Gastrocnemius medialis (tissue), 4 donors: ENCODE measurements around the gene FBXL17. TPM values are rescaled to one million over a fixed set of nuclear protein-coding genes. Genes with fewer than 3 reads are reported as not detected.

Experiments
- ATAC-seq, 2 donors: fragments of 150-250 bp; one replicate each; pipeline ENCODE4 v1.9.1; 2016
- DNase-seq, 2 donors: peaks; one replicate each; pipeline ENCODE4 v3.0.0-alpha.2; 2019
- H3K27ac ChIP-seq, 4 donors: fragments of 200-600 bp; sonication (generic); 1 replicate in 1 of 4; 2 replicates in 3 of 4; pipeline ENCODE4 v1.5.1; 2016 to 2018; ENCODE audit warnings: mild to moderate bottlenecking in 2 of 4, moderate library complexity in 1 of 4
- H3K27me3 ChIP-seq, 3 donors: fragments of 200-600 bp; sonication (generic) in 2 of 3; 1 replicate in 1 of 3; 2 replicates in 2 of 3; pipeline versions ENCODE4 v1.5.1 to v1.6.0; 2016 to 2019; ENCODE audit warnings: mild to moderate bottlenecking in 1 of 3, moderate library complexity in 1 of 3
- H3K36me3 ChIP-seq, 2 donors: fragments of 200-600 bp; sonication (generic) in 1 of 2; one replicate each; pipeline ENCODE4 v1.5.1; 2017 to 2018
- H3K4me1 ChIP-seq, 2 donors: fragments of 200-600 bp; sonication (generic) in 1 of 2; one replicate each; pipeline ENCODE4 v1.5.1; 2016 to 2017; ENCODE audit warnings: mild to moderate bottlenecking in 2 of 2
- H3K4me3 ChIP-seq, 4 donors: fragments of 200-600 bp; sonication (generic) in 3 of 4; 1 replicate in 1 of 4; 2 replicates in 3 of 4; pipeline ENCODE4 v1.5.1; 2016 to 2019; ENCODE audit warnings: mild to moderate bottlenecking in 2 of 4
- H3K9me3 ChIP-seq, 3 donors: fragments of 200-600 bp; sonication (generic) in 2 of 3; 1 replicate in 1 of 3; 2 replicates in 2 of 3; pipeline ENCODE4 v1.5.1; 2016 to 2019
- POLR2A ChIP-seq, 2 donors: fragments of 450-650 bp; IDR thresholded peaks; one replicate each; pipeline ENCODE4 v1.6.1; 2017; ENCODE audit warnings: antibody characterized with exemption in 2 of 2, mild to moderate bottlenecking in 2 of 2, moderate library complexity in 2 of 2
- in situ Hi-C, 4 donors: fragments of 200-750 bp; cut with MboI; loops; one replicate each; pipeline versions ENCODE4 v1.15.0 to v1.8.0; 2017; ENCODE audit warnings: low sequenced_read_pairs in 4 of 4
- intact Hi-C: fragments of 100-400 bp; cut with DNase I; formaldehyde crosslinking; loops from one replicate; pipeline ENCODE4 v1.15.1; 2023; ENCODE audit warnings: low total_unique reads
- total RNA-seq, 4 donors: library from RNA; depleted of rRNA; stranded (reverse); fragments of >200 nt; gene quantifications; one replicate each; pipeline versions ENCODE4 v1.1.0 to v1.2.3, GENCODE V29; 2016
- TF ChIP-seq, protein P1 (sequence below), 5 experiments: fragments of 450-650 bp in 3 of 5; fragments of 200-600 bp in 2 of 5; sonication (generic) in 2 of 5; IDR thresholded peaks in 4 of 5; conservative IDR thresholded peaks in 1 of 5; 1 replicate in 4 of 5; 2 replicates in 1 of 5; pipeline ENCODE4 v1.5.1; 2016 to 2019; ENCODE audit warnings: antibody characterized with exemption in 5 of 5, mild to moderate bottlenecking in 3 of 5, moderate library complexity in 3 of 5

FBXL17 gene
- total RNA-seq, 4 donors from 2014 or later, result 23.3 to 33.4 (median 26.9) TPM

GRCh38 chr5:107980923-107981692, 400.8 kb downstream of the FBXL17 start:
- H3K9me3 ChIP-seq, result no peaks in the 10 kb centered on the region
- intact Hi-C loops, result no loop called here
- DNase-seq (no peak), ATAC-seq (no peak)
- H3K4me1 ChIP-seq, result peaks cover 10 to 15% of the 10 kb centered on the region in 2 donors
- in situ Hi-C loops, result no loop called here
- no peaks in the 10 kb centered on the region for H3K36me3 ChIP-seq
- no peaks in the 10 kb centered on the region for H3K27me3 ChIP-seq
- TF ChIP-seq POLR2A (IDR thresholded peaks at IDR 0.05), result no peak
- TF ChIP-seq, protein P1, sequence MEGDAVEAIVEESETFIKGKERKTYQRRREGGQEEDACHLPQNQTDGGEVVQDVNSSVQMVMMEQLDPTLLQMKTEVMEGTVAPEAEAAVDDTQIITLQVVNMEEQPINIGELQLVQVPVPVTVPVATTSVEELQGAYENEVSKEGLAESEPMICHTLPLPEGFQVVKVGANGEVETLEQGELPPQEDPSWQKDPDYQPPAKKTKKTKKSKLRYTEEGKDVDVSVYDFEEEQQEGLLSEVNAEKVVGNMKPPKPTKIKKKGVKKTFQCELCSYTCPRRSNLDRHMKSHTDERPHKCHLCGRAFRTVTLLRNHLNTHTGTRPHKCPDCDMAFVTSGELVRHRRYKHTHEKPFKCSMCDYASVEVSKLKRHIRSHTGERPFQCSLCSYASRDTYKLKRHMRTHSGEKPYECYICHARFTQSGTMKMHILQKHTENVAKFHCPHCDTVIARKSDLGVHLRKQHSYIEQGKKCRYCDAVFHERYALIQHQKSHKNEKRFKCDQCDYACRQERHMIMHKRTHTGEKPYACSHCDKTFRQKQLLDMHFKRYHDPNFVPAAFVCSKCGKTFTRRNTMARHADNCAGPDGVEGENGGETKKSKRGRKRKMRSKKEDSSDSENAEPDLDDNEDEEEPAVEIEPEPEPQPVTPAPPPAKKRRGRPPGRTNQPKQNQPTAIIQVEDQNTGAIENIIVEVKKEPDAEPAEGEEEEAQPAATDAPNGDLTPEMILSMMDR (IDR thresholded peaks at IDR 0.05 in 4 of 5, conservative IDR thresholded peaks at IDR 0.05 in 1 of 5), result no peak
- no peak overlapping the region for H3K27ac ChIP-seq
- H3K4me3 ChIP-seq, result no peak overlapping the region

DNA sequence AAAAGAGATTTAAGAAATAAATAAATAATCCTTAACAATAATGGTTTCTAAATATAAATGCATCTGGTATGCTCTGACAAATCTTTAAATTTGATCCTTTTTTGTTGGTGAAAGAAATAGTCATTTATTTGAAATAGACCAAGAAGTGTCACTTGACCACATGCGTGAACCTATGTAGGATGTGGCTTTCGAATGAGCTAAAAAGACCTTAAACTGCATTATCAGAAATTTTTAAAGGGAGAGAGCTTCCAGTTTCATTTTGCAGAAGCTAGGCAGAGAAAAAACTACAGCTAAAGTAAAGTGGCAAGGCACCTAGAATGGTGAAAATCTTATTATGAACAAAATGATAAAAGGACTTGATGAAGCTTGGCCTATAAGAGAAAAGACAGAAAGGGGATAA, 402.0 kb downstream of the FBXL17 start:
- no peak overlapping the region for H3K4me3 ChIP-seq
- no peak overlapping the region for H3K27ac ChIP-seq
- H3K27me3 ChIP-seq, result no peaks in the 10 kb centered on the region
- ATAC-seq (no peak), DNase-seq (no peak)
- in situ Hi-C loops (no loop called here), intact Hi-C loops (no loop called here)
- TF ChIP-seq, protein P1 (IDR thresholded peaks at IDR 0.05 in 4 of 5, conservative IDR thresholded peaks at IDR 0.05 in 1 of 5), result no peak
- no peak for TF ChIP-seq POLR2A (IDR thresholded peaks at IDR 0.05)
- H3K36me3 ChIP-seq, result no peaks in the 10 kb centered on the region
- H3K9me3 ChIP-seq, result no peaks in the 10 kb centered on the region
- H3K4me1 ChIP-seq, result peaks cover 0 to 3% of the 10 kb centered on the region in 2 donors

- Histone ChIP-seq H3K9me3 (no peaks in the 10 kb centered on the region), H3K36me3 (no peaks in the 10 kb centered on the region), H3K4me1 (no peaks in the 10 kb centered on the region), H3K27ac (no peak overlapping the region), H3K27me3 (no peaks in the 10 kb centered on the region), H3K4me3 (no peak overlapping the region)
- intact Hi-C loops, result no loop called here
- DNase-seq, result no peak
- no peak for ATAC-seq
- TF ChIP-seq POLR2A (IDR thresholded peaks at IDR 0.05), result no peak
- in situ Hi-C loops, result no loop called here
Observed at GRCh38 chr5:107979291-107979690, 402.6 kb downstream of the FBXL17 start.

DNA sequence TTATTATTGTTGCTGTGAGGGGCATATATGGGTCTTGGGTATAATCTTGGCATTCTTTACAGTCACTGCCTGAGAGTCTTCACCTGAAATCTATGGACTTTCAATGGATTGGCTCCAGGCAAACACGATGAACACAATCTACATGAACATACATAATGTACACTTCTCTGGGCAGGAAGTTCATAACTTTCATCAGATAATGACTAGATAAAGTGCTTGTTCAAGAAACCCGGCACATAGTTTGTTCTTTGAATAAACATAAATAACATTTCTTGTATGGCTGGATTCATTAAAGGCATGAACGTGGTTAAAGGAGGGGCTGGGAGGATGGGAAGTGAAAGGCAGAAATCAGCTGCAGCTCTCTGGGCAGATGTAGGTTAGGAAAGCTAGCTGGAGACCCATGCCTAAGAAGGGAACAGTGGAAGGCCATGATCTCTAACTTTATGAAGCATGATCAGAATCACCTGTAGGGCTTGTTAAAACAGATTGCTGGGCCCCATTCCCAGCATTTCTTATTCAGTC, 404.3 kb downstream of the FBXL17 start:
- Histone ChIP-seq H3K4me1 (no peaks in the 10 kb centered on the region), H3K4me3 (no peak overlapping the region), H3K9me3 (no peaks in the 10 kb centered on the region), H3K36me3 (no peaks in the 10 kb centered on the region), H3K27ac (no peak overlapping the region), H3K27me3 (no peaks in the 10 kb centered on the region)
- in situ Hi-C loops (no loop called here), intact Hi-C loops (no loop called here)
- ATAC-seq (no peak), DNase-seq (no peak)
- no peak for TF ChIP-seq POLR2A (IDR thresholded peaks at IDR 0.05)
- TF ChIP-seq, protein P1 (IDR thresholded peaks at IDR 0.05 in 4 of 5, conservative IDR thresholded peaks at IDR 0.05 in 1 of 5), result no peak

DNA sequence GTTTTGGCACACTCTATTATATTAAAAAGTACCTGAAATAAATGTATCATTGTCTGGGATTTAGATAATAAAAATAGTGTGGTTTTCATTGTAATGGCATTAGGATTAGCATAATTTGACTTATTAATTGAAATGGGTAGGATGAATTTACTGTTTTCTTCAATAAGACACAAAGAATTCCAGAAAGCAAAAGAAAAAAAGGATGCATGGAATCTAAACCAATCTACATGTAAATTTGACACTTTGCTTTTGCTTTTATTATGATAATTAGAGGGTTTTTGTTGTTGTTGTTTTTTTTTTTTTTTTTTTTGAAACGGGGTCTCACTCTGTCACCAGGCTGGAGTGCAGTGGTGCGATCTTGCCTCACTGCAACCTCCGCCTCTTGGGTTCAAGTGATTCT, 406.3 kb downstream of the FBXL17 start:
- intact Hi-C loops (no loop called here), in situ Hi-C loops (no loop called here)
- Histone ChIP-seq H3K36me3 (no peaks in the 10 kb centered on the region), H3K9me3 (no peaks in the 10 kb centered on the region), H3K4me1 (no peaks in the 10 kb centered on the region), H3K27ac (no peak overlapping the region), H3K4me3 (no peak overlapping the region), H3K27me3 (no peaks in the 10 kb centered on the region)
- ATAC-seq (no peak), DNase-seq (no peak)
- TF ChIP-seq, protein P1 (IDR thresholded peaks at IDR 0.05 in 4 of 5, conservative IDR thresholded peaks at IDR 0.05 in 1 of 5), result no peak
- TF ChIP-seq POLR2A (IDR thresholded peaks at IDR 0.05), result no peak
